Measurements from ENCODE around the gene EPM2A.

- no peak for TF ChIP-seq EZH2 (IDR thresholded peaks at IDR 0.05; ENCODE audit: borderline replicate concordance, insufficient read depth, low read length, poor library complexity, severe bottlenecking)
- no peak for TF ChIP-seq REST (IDR thresholded peaks at IDR 0.05; ENCODE audit: borderline replicate concordance)
- TF ChIP-seq CTCF (IDR thresholded peaks at IDR 0.05; ENCODE audit: poor library complexity, severe bottlenecking), result no peak
- no peak for TF ChIP-seq POLR2AphosphoS5 (IDR thresholded peaks at IDR 0.05)
These were observed 11.7 kb downstream of the EPM2A start for GRCh38 chr6:145723646-145724045.
